ENCODE measurements around the gene COL23A1.

The COL23A1 gene

GRCh38 chr5:178352035-178352349 is 238.2 kb downstream of the COL23A1 start:
- no peak for DNase-seq

DNA sequence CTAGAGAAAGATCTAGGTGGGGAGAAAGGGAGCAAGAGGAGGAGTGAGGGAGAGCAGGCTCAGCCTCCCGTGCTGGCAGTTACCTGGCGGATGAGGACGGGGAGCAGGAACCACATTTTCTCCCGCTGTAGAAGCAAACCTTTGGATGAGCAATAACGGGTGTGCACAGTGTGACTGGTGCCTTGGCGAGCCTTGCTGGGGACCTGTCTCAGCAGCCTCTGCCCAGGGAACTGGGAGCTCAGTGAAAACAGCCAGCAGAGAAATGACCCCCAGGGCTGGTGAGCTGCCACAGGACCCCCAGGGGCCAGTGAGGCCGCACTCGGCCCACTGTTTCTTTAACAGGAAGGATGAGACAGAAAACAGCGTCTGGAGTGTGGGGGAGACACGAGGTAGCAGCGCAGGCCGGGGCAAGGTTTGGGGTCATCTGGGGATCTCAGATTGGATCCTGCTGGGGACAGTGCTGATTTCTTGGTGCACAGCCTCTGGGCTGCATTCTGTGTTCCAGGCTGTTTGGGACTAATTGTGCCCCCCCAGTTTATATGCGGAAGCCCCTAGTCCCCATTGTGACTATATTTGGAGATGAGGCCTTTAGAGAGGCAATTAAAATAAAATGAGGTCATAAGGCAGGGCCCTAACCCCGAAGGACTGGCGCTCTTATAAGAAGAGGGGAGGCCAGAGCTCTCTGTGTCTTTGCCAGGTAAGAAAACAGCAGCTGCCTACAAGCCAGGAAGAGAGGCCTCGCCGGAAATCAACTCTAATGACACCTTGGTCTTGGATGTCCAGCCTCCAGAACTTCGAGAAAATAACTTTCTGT is 238.8 kb downstream of the COL23A1 start:
- DNase-seq = no peak

GRCh38 chr5:178350361-178351220 is 239.6 kb downstream of the COL23A1 start:
- DNase-seq = no peak

GRCh38 chr5:178349625-178350353 is 240.4 kb downstream of the COL23A1 start:
- DNase-seq = no peak

GRCh38 chr5:178349075-178349511 is 241.1 kb downstream of the COL23A1 start:
- DNase-seq = no peak

GRCh38 chr5:178348356-178349074 is 241.7 kb downstream of the COL23A1 start:
- DNase-seq = no peak

GRCh38 chr5:178347956-178348355 is 242.2 kb downstream of the COL23A1 start:
- no peak for DNase-seq

DNA sequence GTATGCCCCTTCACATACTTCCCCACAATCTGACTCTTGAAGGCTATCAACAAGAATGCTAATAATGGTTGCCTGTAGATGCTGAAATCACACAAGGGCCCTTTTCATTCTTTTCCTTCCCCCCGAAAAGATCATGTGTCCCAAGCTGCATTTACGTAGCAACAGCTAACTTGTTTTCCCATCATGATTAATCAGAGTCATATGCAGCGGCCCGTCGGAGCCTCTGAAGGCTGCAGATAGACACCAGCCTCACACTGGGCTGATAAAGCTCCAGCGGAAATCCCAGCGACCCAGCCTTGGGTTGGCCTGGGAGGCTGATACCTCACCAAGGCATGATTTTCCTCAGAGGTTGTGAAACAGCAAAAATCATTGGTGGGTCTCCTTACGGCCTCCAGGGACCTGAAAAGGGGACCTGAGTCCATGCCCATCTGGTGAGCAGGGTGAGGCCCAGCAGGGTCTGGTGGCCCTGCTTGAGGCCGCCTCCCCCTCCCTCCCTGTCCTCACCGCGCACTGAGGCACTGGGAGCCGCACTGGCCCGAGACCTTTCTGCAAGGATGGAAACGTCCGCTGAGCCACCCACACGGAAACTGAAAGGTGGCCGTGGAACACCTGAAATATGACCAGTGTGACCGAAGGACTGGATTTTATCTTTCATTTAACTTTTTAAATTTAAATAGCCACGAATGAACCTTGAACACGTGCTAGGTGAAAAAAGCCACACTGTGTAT is 243.4 kb downstream of the COL23A1 start:
- DNase-seq = no peak

GRCh38 chr5:178343306-178343705 is 246.9 kb downstream of the COL23A1 start:
- no peak for DNase-seq

DNA sequence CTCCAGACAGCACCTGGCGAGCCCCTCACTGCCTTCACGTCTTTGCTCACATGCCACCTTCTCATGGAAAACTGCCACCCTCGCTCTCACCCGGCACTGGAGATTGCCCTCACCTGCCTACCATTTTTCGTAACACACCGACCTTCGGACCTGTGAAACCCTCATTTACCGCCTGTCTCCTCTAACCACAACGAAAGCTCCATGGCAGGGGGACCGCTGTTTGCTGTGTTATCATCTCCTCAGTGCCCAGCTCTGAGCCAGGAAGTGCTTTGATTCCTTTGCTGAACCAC is 248.4 kb downstream of the COL23A1 start:
- DNase-seq = no peak

DNA sequence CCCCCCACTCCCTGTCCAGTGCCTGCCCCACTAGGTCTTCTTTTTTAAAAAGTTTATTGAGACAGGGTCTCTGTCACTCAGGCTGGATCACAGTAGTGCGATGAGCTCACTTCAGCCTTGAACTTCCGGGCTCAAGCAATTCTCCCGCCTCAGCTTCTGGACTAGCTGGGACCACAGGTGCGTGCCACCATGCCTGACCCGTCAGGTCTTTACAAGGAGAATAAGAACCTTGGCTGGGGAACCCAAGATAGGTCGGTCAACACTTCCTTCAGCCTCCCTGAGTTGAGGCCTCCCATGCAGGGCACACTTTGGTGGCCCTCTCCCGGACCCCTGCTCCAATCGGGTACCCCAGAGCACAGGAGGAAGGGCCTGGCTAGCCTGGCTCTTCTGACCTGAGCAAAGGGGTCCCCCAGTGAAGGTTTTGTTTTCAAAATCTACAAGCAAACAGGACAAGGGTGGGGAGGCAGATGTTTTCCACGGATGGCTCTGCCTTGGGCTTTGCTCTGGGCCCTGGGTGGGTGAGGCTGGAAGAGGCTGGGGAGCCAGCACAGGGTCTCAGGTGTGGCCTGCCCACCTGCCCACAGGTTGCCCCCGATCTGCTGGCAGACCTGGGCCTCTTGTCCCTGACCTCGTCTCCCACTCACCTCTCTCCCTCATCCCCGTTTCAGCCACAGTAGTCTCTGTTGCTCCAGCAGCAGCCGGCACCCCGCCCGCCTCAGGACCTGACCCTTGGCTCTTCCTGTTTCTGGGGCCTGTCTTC is 248.9 kb downstream of the COL23A1 start:
- DNase-seq = no peak

GRCh38 chr5:178340637-178341036 is 249.6 kb downstream of the COL23A1 start:
- DNase-seq = no peak

DNA sequence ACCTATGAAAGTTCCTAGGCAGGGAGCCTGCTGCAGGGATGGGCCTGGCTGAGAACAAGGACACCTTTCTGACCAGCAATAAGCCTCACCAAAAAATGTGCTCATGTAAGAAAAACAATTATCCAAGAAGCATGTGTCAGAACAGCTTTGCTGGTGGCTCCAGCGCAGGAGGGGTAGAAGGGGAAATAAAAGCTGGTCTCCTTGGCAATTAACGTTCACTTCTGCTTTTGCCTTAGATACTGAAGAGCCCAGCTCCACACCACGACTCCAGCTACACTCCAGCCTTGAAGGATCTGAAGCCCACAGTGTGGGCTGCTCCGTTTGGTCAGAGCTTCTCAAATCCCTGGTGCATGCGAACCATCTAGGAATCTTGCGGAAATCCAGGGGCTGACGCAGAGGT is 250.0 kb downstream of the COL23A1 start:
- no peak for DNase-seq

DNA sequence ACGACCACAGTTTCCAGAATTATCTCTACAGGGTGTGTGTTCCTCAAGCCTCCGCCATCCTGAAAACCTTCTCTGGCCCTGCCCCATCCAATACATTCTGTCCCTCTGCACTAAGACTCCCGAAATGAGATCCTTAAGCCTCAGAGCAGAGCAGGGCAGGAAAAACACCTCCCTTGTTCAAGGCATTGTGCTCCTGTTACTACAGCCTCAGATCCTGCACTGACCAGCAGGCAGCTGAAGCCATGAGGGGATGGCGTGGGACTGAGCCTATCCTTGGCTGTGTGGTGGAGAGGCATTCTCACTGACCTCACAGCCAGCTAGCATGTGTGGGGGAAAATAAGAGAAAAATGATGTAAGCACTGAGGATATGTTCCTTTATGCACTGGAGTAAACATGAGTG is 250.9 kb downstream of the COL23A1 start:
- no peak for DNase-seq

DNA sequence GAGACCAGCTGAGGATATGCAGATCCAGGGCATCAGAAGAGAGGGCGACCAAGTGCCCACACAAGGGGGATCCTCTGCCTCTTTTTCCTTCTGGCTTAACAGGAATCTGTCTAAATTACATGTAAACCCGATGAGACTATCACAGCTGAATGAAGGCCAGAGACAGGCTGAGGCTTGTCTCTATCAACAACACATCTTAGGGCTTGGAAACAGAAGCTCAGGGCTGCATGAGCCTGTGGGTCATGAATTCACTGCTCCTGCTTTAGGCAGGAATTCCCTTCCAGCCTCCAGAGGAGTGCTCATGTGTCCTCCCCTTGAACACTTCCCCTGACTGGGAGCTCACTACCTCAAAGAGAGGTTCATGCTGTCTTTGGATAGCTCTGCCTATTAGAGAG is 251.4 kb downstream of the COL23A1 start:
- DNase-seq = no peak

- DNase-seq = no peak
Observed at GRCh38 chr5:178338126-178338749, 252.0 kb downstream of the COL23A1 start.

DNA sequence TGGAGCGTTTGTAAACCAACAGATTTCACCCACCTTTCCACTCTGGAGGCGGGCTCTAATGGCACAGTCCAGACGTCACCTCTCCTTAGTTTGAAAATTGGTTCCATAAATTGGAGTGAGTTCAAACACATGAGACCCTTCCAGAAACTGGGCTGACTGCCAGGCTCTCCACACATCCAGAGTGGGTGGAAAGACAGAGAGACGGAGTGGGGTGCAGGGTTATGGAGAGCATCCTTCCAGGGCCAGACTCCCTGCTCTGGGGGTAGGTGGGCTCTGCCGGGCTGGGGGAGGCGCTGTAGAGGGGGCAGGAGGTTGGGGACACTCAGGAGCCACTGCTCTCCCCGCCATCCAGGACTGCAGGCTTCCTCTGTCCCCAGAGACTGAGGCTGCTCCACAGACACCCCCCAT is 252.9 kb downstream of the COL23A1 start:
- no peak for DNase-seq

GRCh38 chr5:178336889-178337288 is 253.3 kb downstream of the COL23A1 start:
- DNase-seq = no peak

DNA sequence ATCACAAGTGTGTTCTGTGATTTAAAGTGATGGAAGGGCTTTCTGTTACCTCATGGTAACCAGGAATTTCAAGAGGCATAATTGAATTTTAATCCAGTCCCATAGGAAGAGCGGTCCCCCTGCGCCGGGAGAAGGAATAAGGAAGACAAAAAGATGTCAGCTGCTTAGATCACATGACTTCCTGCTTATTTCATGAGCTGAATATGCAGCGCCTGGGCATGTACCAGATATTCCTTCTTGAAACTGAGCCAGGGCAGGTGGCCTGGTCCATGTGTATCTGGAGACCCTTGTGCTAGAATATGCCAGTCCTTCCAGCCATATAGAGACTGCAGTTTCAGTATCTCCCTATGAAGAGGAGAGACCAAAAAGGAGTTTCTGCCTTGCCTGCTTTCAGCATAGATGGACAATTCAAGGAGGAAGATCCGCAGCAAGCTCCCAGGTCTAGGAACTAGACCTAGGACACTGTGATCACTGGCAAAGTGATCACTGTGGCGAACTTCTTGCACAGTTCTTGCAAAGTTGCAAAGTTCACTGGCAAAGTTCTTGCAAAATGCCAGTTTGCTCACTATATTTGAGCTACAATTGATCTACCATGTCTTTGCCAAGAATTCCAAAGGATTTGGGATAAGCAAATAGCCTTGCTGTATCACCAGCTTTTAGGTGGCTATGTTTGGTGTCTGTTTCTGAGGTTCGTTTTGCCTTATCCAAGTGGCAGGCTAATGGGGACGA is 254.7 kb downstream of the COL23A1 start:
- DNase-seq = no peak

DNA sequence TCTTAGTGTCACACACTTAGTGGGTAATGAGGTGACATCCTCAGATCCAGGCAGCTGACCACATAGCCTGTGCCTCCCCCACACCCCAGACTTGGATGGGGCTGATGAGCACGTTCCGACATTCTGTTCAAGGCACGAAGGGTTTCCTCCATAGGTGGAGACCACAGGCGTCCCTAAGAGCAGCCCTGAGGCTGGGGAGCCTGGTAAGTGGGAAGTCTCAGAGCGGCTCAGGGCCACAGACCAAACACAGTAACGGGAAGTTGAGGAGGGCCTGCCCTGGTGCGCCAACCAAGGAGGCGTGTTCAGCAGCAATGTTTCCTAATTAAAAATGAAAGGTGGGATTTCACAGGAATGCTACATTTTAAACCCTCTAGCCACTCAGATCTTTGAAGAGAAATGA is 255.3 kb downstream of the COL23A1 start:
- no peak for DNase-seq
